ENCODE measurements around the gene KSR2.

DNA sequence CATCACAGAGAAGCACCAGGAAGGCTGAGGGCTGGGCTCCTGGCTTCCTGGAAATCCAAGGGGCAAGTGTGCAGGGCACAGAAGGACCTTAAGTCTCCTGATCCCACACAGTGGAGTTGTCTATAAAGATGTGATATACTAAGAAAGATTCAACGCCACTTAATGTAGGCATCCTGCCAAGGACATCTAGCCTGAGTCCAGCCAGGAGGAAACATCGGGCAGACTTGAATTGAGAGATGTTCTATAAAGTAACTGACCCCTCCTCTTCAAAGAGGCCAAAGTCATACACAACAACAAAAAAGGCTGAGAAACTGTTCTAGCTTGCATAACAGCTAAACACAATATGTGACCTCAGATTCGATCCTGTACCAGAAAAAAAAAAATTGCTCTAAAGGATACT lies 307.9 kb downstream of the KSR2 start:
- TF ChIP-seq NR2F1 (conservative IDR thresholded peaks at IDR 0.05), result no peak
- TF ChIP-seq, protein P1, sequence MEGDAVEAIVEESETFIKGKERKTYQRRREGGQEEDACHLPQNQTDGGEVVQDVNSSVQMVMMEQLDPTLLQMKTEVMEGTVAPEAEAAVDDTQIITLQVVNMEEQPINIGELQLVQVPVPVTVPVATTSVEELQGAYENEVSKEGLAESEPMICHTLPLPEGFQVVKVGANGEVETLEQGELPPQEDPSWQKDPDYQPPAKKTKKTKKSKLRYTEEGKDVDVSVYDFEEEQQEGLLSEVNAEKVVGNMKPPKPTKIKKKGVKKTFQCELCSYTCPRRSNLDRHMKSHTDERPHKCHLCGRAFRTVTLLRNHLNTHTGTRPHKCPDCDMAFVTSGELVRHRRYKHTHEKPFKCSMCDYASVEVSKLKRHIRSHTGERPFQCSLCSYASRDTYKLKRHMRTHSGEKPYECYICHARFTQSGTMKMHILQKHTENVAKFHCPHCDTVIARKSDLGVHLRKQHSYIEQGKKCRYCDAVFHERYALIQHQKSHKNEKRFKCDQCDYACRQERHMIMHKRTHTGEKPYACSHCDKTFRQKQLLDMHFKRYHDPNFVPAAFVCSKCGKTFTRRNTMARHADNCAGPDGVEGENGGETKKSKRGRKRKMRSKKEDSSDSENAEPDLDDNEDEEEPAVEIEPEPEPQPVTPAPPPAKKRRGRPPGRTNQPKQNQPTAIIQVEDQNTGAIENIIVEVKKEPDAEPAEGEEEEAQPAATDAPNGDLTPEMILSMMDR (IDR thresholded peaks at IDR 0.05 in 2 of 3, conservative IDR thresholded peaks at IDR 0.05 in 1 of 3; ENCODE audit: control insufficient read depth in 2 of 3, extremely low read depth in 1 of 3, insufficient read depth in 1 of 3, low read depth in 3 of 3, low read length in 3 of 3), result no peak
- no peak for TF ChIP-seq ZNF384 (IDR thresholded peaks at IDR 0.05; ENCODE audit: borderline replicate concordance, low read depth, low read length)
- TF ChIP-seq RFX5 (IDR thresholded peaks at IDR 0.05; ENCODE audit: low read depth, low read length), result no peak
- TF ChIP-seq EP300 (IDR thresholded peaks at IDR 0.05; ENCODE audit: borderline replicate concordance in 1 of 2, control insufficient read depth in 1 of 2, low read depth in 2 of 2, low read length in 2 of 2), result no peak
- no peak for TF ChIP-seq ETV6 (conservative IDR thresholded peaks at IDR 0.05 in 1 of 2, IDR thresholded peaks at IDR 0.05 in 1 of 2; ENCODE audit: borderline replicate concordance in 1 of 2, low read depth in 1 of 2)
- TF ChIP-seq POLR2AphosphoS2 (IDR thresholded peaks at IDR 0.05; ENCODE audit: low read depth, low read length), result no peak
- TF ChIP-seq ZSCAN29 (IDR thresholded peaks at IDR 0.05), result no peak

Data from GM12878 (cell line).